K562 (cell line): ENCODE data around the gene NHS. TPM values are rescaled to one million over a fixed set of nuclear protein-coding genes. Genes with fewer than 3 reads are reported as not detected.

Experiments
- ATAC-seq: fragments of 200-7000 bp; cut with Tn5 transposase; 3 replicates; pipeline ENCODE4 v1.9.1; 2020; ENCODE audit warnings: moderate library complexity
- BruUV-seq: library from RNA; stranded (reverse); fragments of 400-500 nt; replicated peaks from 2 replicates; lab custom pipeline; 2021; lab: Mats Ljungman, UMichigan
- CTCF ChIA-PET: fragments of 300-600 bp; formaldehyde crosslinking; extraction: SDS; loops from one replicate; lab custom pipeline; 2021; ENCODE audit warnings: low intra/inter-chr PET ratio; lab: Yijun Ruan, JAX
- POLR2A ChIA-PET: fragments of 300-600, 350-650 bp; sonication (Branson Sonifier 250); formaldehyde crosslinking; extraction: SDS; loops from one replicate; lab custom pipeline; 2021; ENCODE audit warnings: antibody characterized with exemption, inconsistent platforms; lab: Yijun Ruan, JAX
- DNase-seq, 4 experiments: peaks; one replicate each; pipeline versions ENCODE4 v3.0.0 to v3.0.0-alpha.2; 2011 to 2018; ENCODE audit warnings: low spot score in 3 of 4, mixed read lengths in 3 of 4; ENCODE audit errors: extremely low read depth in 1 of 4
- FAIRE-seq: peaks from 2 replicates; lab custom pipeline; 2011; peaks lifted over from hg19 to GRCh38; lab: Jason Lieb, UNC
- H2AFZ ChIP-seq: 2 replicates; pipeline ENCODE4 v1.6.0; 2011; ENCODE audit warnings: low read depth, low read length, control low read depth, inconsistent platforms
- H3K27ac ChIP-seq: fragments of 200-600 bp; 3 replicates; pipeline ENCODE4 v1.8.0; 2011; ENCODE audit warnings: low read depth, mild to moderate bottlenecking, control low read depth, inconsistent platforms, low read length, moderate library complexity, mixed read lengths; ENCODE audit errors: extremely low read depth
- H3K27me3 ChIP-seq, 2 experiments: fragments of 300-600 bp in 1 of 2; 2 replicates in 1 of 2; 3 replicates in 1 of 2; pipeline versions ENCODE4 v1.6.0 to v1.8.0; 2011; ENCODE audit warnings: inconsistent platforms in 2 of 2, low read length in 2 of 2, mild to moderate bottlenecking in 1 of 2, mixed read lengths in 1 of 2, moderate library complexity in 1 of 2; ENCODE audit not compliant: control insufficient read depth in 2 of 2, insufficient read depth in 2 of 2
- H3K36me3 ChIP-seq: fragments of 300-600 bp; 3 replicates; pipeline ENCODE4 v1.8.0; 2011; ENCODE audit warnings: mild to moderate bottlenecking, low read length, inconsistent platforms; ENCODE audit not compliant: control insufficient read depth, insufficient read depth
- H3K4me1 ChIP-seq, 2 experiments: fragments of 200-600 bp in 1 of 2; replicated peaks in 1 of 2; 2 replicates in 1 of 2; 3 replicates in 1 of 2; pipeline versions ENCODE4 v1.5.1 to v1.8.0; 2011; ENCODE audit warnings: inconsistent platforms in 2 of 2, low read length in 2 of 2, mild to moderate bottlenecking in 1 of 2, mixed read lengths in 1 of 2, moderate library complexity in 1 of 2; ENCODE audit not compliant: control insufficient read depth in 2 of 2, insufficient read depth in 2 of 2
- H3K4me2 ChIP-seq: 2 replicates; pipeline ENCODE4 v1.6.1; 2011; ENCODE audit warnings: low read length, control low read depth, inconsistent platforms, mixed read lengths; ENCODE audit not compliant: insufficient read depth
- H3K4me3 ChIP-seq: fragments of 200-600 bp; sonication (generic), shearing (Covaris generic); 2 replicates; pipeline ENCODE4 v1.5.1; 2016; ENCODE audit warnings: control low read depth, inconsistent platforms
- H3K79me2 ChIP-seq: fragments of 200-600 bp; 3 replicates; pipeline ENCODE4 v1.8.0; 2011; ENCODE audit warnings: low read length, inconsistent platforms; ENCODE audit not compliant: control insufficient read depth, insufficient read depth
- H3K9ac ChIP-seq, 2 experiments: 2 replicates each; pipeline versions ENCODE4 v1.6.0 to v1.6.1; 2011; ENCODE audit warnings: low read depth in 2 of 2, low read length in 2 of 2, control low read depth in 1 of 2, inconsistent platforms in 1 of 2, mild to moderate bottlenecking in 1 of 2, mixed read lengths in 1 of 2; ENCODE audit not compliant: insufficient read depth in 1 of 2
- H3K9me1 ChIP-seq: one replicate; pipeline ENCODE4 v1.6.0; 2011; ENCODE audit warnings: inconsistent platforms, mild to moderate bottlenecking, low read length, moderate library complexity; ENCODE audit not compliant: control insufficient read depth, insufficient read depth
- H3K9me3 ChIP-seq: replicated peaks from 2 replicates; pipeline ENCODE4 v1.5.1; 2011; ENCODE audit warnings: low read depth, low read length, inconsistent platforms; ENCODE audit not compliant: control insufficient read depth, insufficient read depth
- H4K20me1 ChIP-seq: replicated peaks from 2 replicates; pipeline ENCODE4 v1.6.1; 2011; ENCODE audit warnings: low read length, inconsistent platforms, mixed read lengths; ENCODE audit not compliant: control insufficient read depth, insufficient read depth
- DEAF1 ChIP-seq: fragments of 450-650 bp; formaldehyde crosslinking; IDR thresholded peaks from 2 replicates; pipeline ENCODE4 v1.4.0; 2020; ENCODE audit warnings: mild to moderate bottlenecking, moderate library complexity
- DPF2 ChIP-seq: fragments of 450-650 bp; IDR thresholded peaks from 2 replicates; pipeline ENCODE4 v1.6.1; 2016
- FOXJ2 ChIP-seq: fragments of 200-800 bp; sonication (Bioruptor generic); IDR thresholded peaks from 2 replicates; pipeline ENCODE4 v1.6.1; 2016; ENCODE audit warnings: missing genetic modification characterization, missing compliant biosample characterization
- GATA2 ChIP-seq: sonication (generic); formaldehyde crosslinking; IDR thresholded peaks from 2 replicates; pipeline ENCODE4 v1.4.0; 2020; ENCODE audit warnings: mild to moderate bottlenecking, missing genetic modification reagents
- HBP1 ChIP-seq: fragments of 450-650 bp; formaldehyde crosslinking; IDR thresholded peaks from 2 replicates; pipeline ENCODE4 v1.4.0; 2022; ENCODE audit warnings: missing genetic modification characterization
- KAT8 ChIP-seq: fragments of 450-650 bp; IDR thresholded peaks from 2 replicates; pipeline ENCODE4 v1.6.1; 2016; ENCODE audit warnings: low read depth, mild to moderate bottlenecking
- PTBP1 ChIP-seq: fragments of 200-400 bp; formaldehyde crosslinking; IDR thresholded peaks from 2 replicates; pipeline ENCODE4 v1.6.1; 2017; ENCODE audit warnings: low read depth, low read length
- SMARCC2 ChIP-seq: fragments of 450-650 bp; IDR thresholded peaks from 2 replicates; pipeline ENCODE4 v1.6.1; 2017; ENCODE audit warnings: antibody characterized with exemption, moderate library complexity, mild to moderate bottlenecking, low read depth
- TBL1XR1 ChIP-seq, 2 experiments: IDR thresholded peaks; 2 replicates each; pipeline ENCODE4 v1.6.1; 2012; ENCODE audit warnings: improper control_type of control experiment in 2 of 2, low read length in 2 of 2, mild to moderate bottlenecking in 1 of 2
- ZNF280A ChIP-seq: fragments of 450-650 bp; IDR thresholded peaks from 2 replicates; pipeline ENCODE4 v1.6.1; 2018; ENCODE audit warnings: mild to moderate bottlenecking, low read depth; ENCODE audit not compliant: partially characterized antibody
- ZNF354B ChIP-seq: fragments of 250-450 bp; sonication (Bioruptor Pico); IDR thresholded peaks from 2 replicates; pipeline ENCODE4 v1.4.0; 2020
- ZNF589 ChIP-seq: fragments of 200-800 bp; sonication (Bioruptor generic); IDR thresholded peaks from 2 replicates; pipeline ENCODE4 v1.6.1; 2016; ENCODE audit warnings: low read depth, missing genetic modification characterization, missing compliant biosample characterization
- ZNF592 ChIP-seq: fragments of 450-650 bp; IDR thresholded peaks from 2 replicates; pipeline ENCODE4 v1.6.1; 2017; ENCODE audit warnings: antibody characterized with exemption, mild to moderate bottlenecking
- ZNF830 ChIP-seq: fragments of 250-450 bp; sonication (Bioruptor Pico); IDR thresholded peaks from 2 replicates; pipeline ENCODE4 v1.5.0; 2021; ENCODE audit warnings: mild to moderate bottlenecking
- WGBS: fragments of 100-300 bp; shearing (Covaris generic); methylation state at CpG from one replicate; pipeline ENCODE4 v1.1.6; 2016; ENCODE audit warnings: low coverage, mixed read lengths; ENCODE audit not compliant: insufficient coverage; ENCODE audit errors: missing lambda C conversion rate; 5-methylcytosine and 5-hydroxymethylcytosine counted together
- in situ Hi-C: fragments of 300-500 bp; cut with MboI; formaldehyde crosslinking; loops from 4 replicates; pipeline ENCODE4 v1.15.0; 2018; ENCODE audit warnings: inconsistent platforms, mixed read lengths
- intact Hi-C: fragments of 100-400 bp; cut with micrococcal nuclease; formaldehyde crosslinking; loops from 2 replicates; pipeline ENCODE4 v1.14.2; 2022
- polyA plus RNA-seq, 8 experiments: library from polyadenylated mRNA; depleted of rRNA in 4 of 8; stranded (reverse) in 5 of 8; unstranded in 3 of 8; fragments of >200 nt; fragmentation: Nextera tagmentation in 2 of 8; fragmentation: Illumina TruSeq in 1 of 8; extraction: Ambion mirVana in 2 of 8; extraction: Trizol in 1 of 8; gene quantifications; 2 replicates each; pipeline versions ENCODE4 v1.2.1 to v1.2.3, GENCODE V29; 2011 to 2014; ENCODE audit warnings: inconsistent platforms in 1 of 8, missing spikeins in 1 of 8
- total RNA-seq, 7 experiments: library from RNA; depleted of rRNA in 6 of 7; stranded (reverse); fragments of >200 nt in 6 of 7; fragmentation: Illumina TruSeq in 2 of 7; extraction: Trizol in 2 of 7; gene quantifications; 2 replicates each; pipeline versions ENCODE4 v1.2.1 to v1.2.3, GENCODE V29; 2011 to 2021; ENCODE audit warnings: low replicate concordance in 1 of 7

The NHS gene
- total and polyA plus RNA-seq, 9 of the 15 experiments (the other 6 are each of a cell fraction or from before 2014, with no cell fraction given) = 0.02 TPM; not detected in 8

- no peak for TF ChIP-seq ZNF592
Measured at GRCh38 chrX:17411205-17411604, 36.2 kb downstream of the NHS start (continued).

GRCh38 chrX:17412692-17413091 is 37.7 kb downstream of the NHS start:
- Histone ChIP-seq H3K4me3 (no peak overlapping the region), H3K4me2 (no peak overlapping the region), H3K36me3 (no peaks in the 10 kb centered on the region), H3K9me3 (no peaks in the 10 kb centered on the region), H3K27me3 (no peaks in the 10 kb centered on the region), H3K79me2 (no peaks in the 10 kb centered on the region), H3K27ac (no peak overlapping the region), H3K9ac (no peak overlapping the region), H4K20me1 (no peaks in the 10 kb centered on the region), H3K4me1 (no peaks in the 10 kb centered on the region), H3K9me1 (no peaks in the 10 kb centered on the region), H2AFZ (no peak overlapping the region)
- in situ Hi-C loops (no loop called here), intact Hi-C loops (no loop called here)
- ChIA-PET CTCF (no interaction called here), POLR2A (interaction anchor here (0.5 kb wide), 1 partner anchor 431 kb away, joined by 3 read pairs; no protein-coding TSS in a partner anchor)
- 8% methylated on average over 4 of the region's 4 CpGs for WGBS
- no TSS peak for BruUV-seq
- FAIRE-seq = no peak
- no peak for ATAC-seq
- no peak for DNase-seq
- TF ChIP-seq ZNF589 (CRISPR knock-in tag) = no peak
- no peak for TF ChIP-seq FOXJ2
- TF ChIP-seq ZNF354B = no peak
- TF ChIP-seq ZNF830 (CRISPR knock-in tag) = no peak
- TF ChIP-seq PTBP1 = no peak
- TF ChIP-seq DPF2 = no peak
- TF ChIP-seq GATA2 (CRISPR knock-in tag) = no peak
- no peak for TF ChIP-seq TBL1XR1 (IDR thresholded peaks at IDR 0.05; ENCODE audit: low read length in 2 of 2)
- TF ChIP-seq KAT8 = no peak
- TF ChIP-seq DEAF1 = no peak
- TF ChIP-seq ZNF280A = no peak
- no peak for TF ChIP-seq SMARCC2
- no peak for TF ChIP-seq HBP1 (CRISPR knock-in tag)
